ENCODE results near the gene PPAN.

PPAN gene

DNA sequence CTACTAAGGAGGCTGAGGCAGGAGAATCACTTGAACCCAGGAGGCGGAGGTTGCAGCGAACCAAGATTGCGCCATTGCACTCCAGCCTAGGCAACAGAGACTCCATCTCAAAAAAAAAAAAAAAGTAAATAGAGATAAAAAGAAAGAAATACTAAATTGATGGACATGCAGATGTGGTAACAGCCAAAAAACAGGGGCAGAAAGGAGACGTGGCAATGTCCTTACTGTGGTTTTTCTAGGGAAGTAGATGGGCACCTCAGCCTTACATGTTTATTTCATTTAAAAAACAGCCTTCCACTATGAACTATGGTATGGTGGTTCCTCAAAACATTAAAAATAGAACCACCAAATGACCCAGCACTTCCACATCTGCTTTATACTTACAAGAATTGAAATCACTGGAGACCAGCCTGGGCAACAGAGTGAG, 20.1 kb downstream of the PPAN start:
- H3K4me3 ChIP-seq (replicated peaks; ENCODE audit: low read depth, low read length) = no peak overlapping the region
- TF ChIP-seq, protein P1, sequence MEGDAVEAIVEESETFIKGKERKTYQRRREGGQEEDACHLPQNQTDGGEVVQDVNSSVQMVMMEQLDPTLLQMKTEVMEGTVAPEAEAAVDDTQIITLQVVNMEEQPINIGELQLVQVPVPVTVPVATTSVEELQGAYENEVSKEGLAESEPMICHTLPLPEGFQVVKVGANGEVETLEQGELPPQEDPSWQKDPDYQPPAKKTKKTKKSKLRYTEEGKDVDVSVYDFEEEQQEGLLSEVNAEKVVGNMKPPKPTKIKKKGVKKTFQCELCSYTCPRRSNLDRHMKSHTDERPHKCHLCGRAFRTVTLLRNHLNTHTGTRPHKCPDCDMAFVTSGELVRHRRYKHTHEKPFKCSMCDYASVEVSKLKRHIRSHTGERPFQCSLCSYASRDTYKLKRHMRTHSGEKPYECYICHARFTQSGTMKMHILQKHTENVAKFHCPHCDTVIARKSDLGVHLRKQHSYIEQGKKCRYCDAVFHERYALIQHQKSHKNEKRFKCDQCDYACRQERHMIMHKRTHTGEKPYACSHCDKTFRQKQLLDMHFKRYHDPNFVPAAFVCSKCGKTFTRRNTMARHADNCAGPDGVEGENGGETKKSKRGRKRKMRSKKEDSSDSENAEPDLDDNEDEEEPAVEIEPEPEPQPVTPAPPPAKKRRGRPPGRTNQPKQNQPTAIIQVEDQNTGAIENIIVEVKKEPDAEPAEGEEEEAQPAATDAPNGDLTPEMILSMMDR (IDR thresholded peaks at IDR 0.05; ENCODE audit: insufficient read depth, low read length, poor library complexity, severe bottlenecking) = no peak
- no peaks in the 10 kb centered on the region for H3K27me3 ChIP-seq (replicated peaks; ENCODE audit: control insufficient read depth, insufficient read depth, low read length)
- no peak for DNase-seq (ENCODE audit: extremely low read depth, insufficient read length)
- H3K36me3 ChIP-seq (ENCODE audit: control insufficient read depth, insufficient read depth, low read length) = peaks cover 3% of the 10 kb centered on the region

DNA sequence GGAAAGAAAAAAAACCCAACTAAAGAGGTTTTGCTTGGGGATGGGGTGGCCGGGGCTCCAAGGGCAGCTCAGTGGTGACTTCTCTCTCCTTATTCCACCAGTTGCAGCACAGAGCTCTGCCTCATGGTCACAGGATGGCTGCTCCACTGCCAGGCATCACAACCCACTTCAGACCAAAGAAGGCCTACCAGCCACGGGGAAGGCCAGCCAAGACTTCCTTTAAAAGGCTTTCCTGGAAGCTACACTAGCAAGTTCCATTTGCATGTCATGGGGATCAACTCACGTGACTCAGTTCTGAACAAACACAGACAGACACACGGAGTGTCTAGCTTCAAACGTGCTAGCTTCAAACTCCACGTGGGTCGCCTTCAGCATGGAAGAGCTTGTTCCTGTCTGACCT, 26.7 kb downstream of the PPAN start:
- TF ChIP-seq, protein P1 (IDR thresholded peaks at IDR 0.05; ENCODE audit: insufficient read depth, low read length, poor library complexity, severe bottlenecking) = no peak
- H3K27me3 ChIP-seq (replicated peaks; ENCODE audit: control insufficient read depth, insufficient read depth, low read length) = no peaks in the 10 kb centered on the region
- no peak overlapping the region for H3K4me3 ChIP-seq (replicated peaks; ENCODE audit: low read depth, low read length)
- no peak for DNase-seq (ENCODE audit: extremely low read depth, insufficient read length)
- H3K36me3 ChIP-seq (ENCODE audit: control insufficient read depth, insufficient read depth, low read length) = peaks cover 37% of the 10 kb centered on the region

DNA sequence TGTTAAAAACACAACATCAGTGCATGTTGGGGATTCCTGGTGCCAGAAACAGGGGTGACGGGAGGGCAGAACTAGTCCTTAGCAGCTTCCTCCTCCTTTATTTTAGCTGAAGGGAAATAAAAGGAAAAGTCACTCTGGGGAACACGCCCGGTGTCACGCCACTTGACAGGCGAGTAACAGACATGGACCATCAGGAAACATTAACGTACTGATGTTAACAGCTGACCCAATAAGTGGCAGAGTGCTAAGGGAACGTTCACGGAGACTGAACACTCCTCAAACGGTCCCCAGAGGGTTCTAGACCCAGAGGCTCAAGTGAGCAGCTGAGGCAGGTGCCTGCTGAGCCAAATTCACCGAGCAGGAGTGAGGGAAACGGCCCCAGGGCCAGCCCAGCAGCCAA, 27.4 kb downstream of the PPAN start:
- DNase-seq (ENCODE audit: extremely low read depth, insufficient read length) = no peak
- Histone ChIP-seq H3K4me3 (replicated peaks; ENCODE audit: low read depth, low read length) (no peak overlapping the region), H3K36me3 (ENCODE audit: control insufficient read depth, insufficient read depth, low read length) (peaks cover 41% of the 10 kb centered on the region), H3K27me3 (replicated peaks; ENCODE audit: control insufficient read depth, insufficient read depth, low read length) (no peaks in the 10 kb centered on the region)
- TF ChIP-seq, protein P1 (IDR thresholded peaks at IDR 0.05; ENCODE audit: insufficient read depth, low read length, poor library complexity, severe bottlenecking) = no peak

DNA sequence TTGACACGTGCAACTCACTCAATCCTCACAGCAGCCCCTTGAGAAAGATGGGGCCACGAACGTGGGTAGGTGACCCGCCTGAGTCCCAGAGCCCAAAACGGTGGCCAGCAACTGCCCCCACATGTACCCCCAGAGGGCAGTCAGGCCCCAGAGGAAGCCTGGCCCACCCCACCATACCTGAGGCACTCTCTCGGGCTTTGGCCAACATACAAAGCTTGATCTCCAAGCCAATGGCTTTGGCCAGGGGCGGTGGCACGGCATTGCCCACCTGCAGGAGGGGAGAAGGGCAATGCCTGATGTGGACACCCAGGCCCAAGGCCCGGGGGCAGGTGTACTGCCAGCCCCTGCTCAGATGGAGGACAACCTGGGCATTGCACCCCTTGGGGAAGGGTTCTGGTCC, 27.9 kb downstream of the PPAN start:
- no peaks in the 10 kb centered on the region for H3K27me3 ChIP-seq (replicated peaks; ENCODE audit: control insufficient read depth, insufficient read depth, low read length)
- TF ChIP-seq, protein P1 (IDR thresholded peaks at IDR 0.05; ENCODE audit: insufficient read depth, low read length, poor library complexity, severe bottlenecking) = no peak
- H3K36me3 ChIP-seq (ENCODE audit: control insufficient read depth, insufficient read depth, low read length) = peaks cover 46% of the 10 kb centered on the region
- DNase-seq (ENCODE audit: extremely low read depth, insufficient read length) = no peak
- H3K4me3 ChIP-seq (replicated peaks; ENCODE audit: low read depth, low read length) = no peak overlapping the region

DNA sequence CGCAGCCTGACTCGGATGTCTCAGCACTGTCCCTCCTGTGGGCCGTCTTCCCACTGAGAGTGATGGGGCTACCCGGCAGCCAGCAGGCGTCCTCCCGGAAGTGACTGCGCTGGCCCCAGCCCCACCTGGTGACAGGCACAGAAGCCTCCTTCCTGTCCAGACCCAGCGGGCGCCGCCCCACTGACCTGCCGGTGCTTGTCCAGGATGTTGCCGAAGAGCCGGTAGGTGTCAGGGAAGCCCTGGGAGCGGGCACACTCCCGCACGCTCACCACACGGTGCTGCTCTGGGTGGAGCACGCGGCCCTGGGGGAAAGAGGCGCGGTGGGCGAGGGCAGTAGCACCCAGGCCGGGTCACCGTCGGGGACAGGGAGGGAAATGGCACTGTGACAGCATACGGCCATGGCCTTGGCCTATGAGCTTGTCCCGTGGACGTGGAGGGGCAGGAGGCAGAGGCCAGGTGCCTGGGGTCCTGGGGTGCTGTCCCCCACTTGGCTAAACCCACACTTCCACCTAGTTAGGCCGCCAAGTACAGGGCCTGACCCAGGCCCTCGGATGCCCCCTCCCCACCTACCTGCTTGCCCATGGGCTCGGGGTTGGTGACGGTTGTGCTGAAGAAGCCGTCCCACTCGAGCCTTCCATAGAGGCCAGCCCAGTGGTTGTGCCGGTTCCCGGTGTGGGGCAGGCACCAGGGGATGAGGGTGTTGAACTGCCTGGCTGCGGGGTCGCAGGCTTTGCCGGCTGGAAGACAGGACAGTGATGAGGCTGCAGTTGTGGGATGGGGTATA, 29.6 kb downstream of the PPAN start:
- Histone ChIP-seq H3K4me3 (replicated peaks; ENCODE audit: low read depth, low read length) (no peak overlapping the region), H3K36me3 (ENCODE audit: control insufficient read depth, insufficient read depth, low read length) (peaks cover 56% of the 10 kb centered on the region), H3K27me3 (replicated peaks; ENCODE audit: control insufficient read depth, insufficient read depth, low read length) (no peaks in the 10 kb centered on the region)
- no peak for DNase-seq (ENCODE audit: extremely low read depth, insufficient read length)
- TF ChIP-seq, protein P1 (IDR thresholded peaks at IDR 0.05; ENCODE audit: insufficient read depth, low read length, poor library complexity, severe bottlenecking) = no peak

Data from GM06990 (cell line).